HEK293 (cell line): ENCODE measurements around the gene EHMT1.

ENCODE experiments used
- CTCF ChIA-PET: fragments of 350-600 bp; formaldehyde crosslinking; extraction: SDS; loops from one replicate; lab custom pipeline; 2021; ENCODE audit warnings: antibody characterized with exemption; lab: Yijun Ruan, JAX
- POLR2A ChIA-PET: fragments of 300-600 bp; formaldehyde crosslinking; extraction: SDS; loops from one replicate; lab custom pipeline; 2020; ENCODE audit warnings: antibody characterized with exemption, inconsistent platforms; lab: Yijun Ruan, JAX
- H3K27ac ChIP-seq: fragments of 200-500 bp; sonication (Bioruptor generic); 2 replicates; pipeline ENCODE4 v1.5.1; 2014; ENCODE audit warnings: low read depth, low read length, control low read depth, inconsistent platforms; ENCODE audit errors: extremely low read depth
- H3K36me3 ChIP-seq, 2 experiments: fragments of 200-500 bp in 1 of 2; sonication (Bioruptor generic) in 1 of 2; 1 replicate in 1 of 2; 2 replicates in 1 of 2; pipeline ENCODE4 v1.5.1; 2014 to 2017; ENCODE audit warnings: inconsistent platforms in 2 of 2, low read length in 2 of 2; ENCODE audit not compliant: control insufficient read depth in 2 of 2, insufficient read depth in 1 of 2
- H3K4me1 ChIP-seq: fragments of 200-500 bp; sonication (Bioruptor generic); 2 replicates; pipeline ENCODE4 v1.5.1; 2014; ENCODE audit warnings: mild to moderate bottlenecking, low read length, inconsistent platforms; ENCODE audit not compliant: control insufficient read depth, insufficient read depth
- H3K4me3 ChIP-seq: 2 replicates; pipeline ENCODE4 v1.5.1; 2011; ENCODE audit warnings: low read depth, mild to moderate bottlenecking, control low read depth, low read length, moderate library complexity
- H3K9me3 ChIP-seq: fragments of 200-500 bp; sonication (Bioruptor generic); 2 replicates; pipeline ENCODE4 v1.5.1; 2014; ENCODE audit warnings: low read depth, low read length, inconsistent platforms; ENCODE audit not compliant: control insufficient read depth, insufficient read depth
- KLF10 ChIP-seq: fragments of 450-650 bp; IDR thresholded peaks from 2 replicates; pipeline ENCODE4 v1.5.1; 2018; ENCODE audit warnings: missing biosample characterization, mild to moderate bottlenecking, missing genetic modification characterization
- ZFP3 ChIP-seq: fragments of 450-650 bp; formaldehyde crosslinking; IDR thresholded peaks from 2 replicates; pipeline ENCODE4 v1.5.1; 2016; ENCODE audit warnings: low read depth, missing biosample characterization, missing genetic modification characterization
- ZNF132 ChIP-seq: fragments of 450-650 bp; formaldehyde crosslinking; IDR thresholded peaks from 2 replicates; pipeline ENCODE4 v1.5.1; 2017; ENCODE audit warnings: missing biosample characterization, missing genetic modification characterization, borderline replicate concordance
- ZNF138 ChIP-seq: fragments of 450-650 bp; formaldehyde crosslinking; IDR thresholded peaks from 2 replicates; pipeline ENCODE4 v1.5.1; 2016; ENCODE audit warnings: missing biosample characterization, missing genetic modification characterization, borderline replicate concordance
- ZNF16 ChIP-seq: fragments of 450-650 bp; formaldehyde crosslinking; IDR thresholded peaks from 2 replicates; pipeline ENCODE4 v1.5.1; 2016; ENCODE audit warnings: low read depth, missing biosample characterization, missing genetic modification characterization
- ZNF221 ChIP-seq: fragments of 450-650 bp; formaldehyde crosslinking; IDR thresholded peaks from 2 replicates; pipeline ENCODE4 v1.5.1; 2017; ENCODE audit warnings: missing biosample characterization, missing genetic modification characterization, borderline replicate concordance
- ZNF394 ChIP-seq: fragments of 450-650 bp; formaldehyde crosslinking; IDR thresholded peaks from 2 replicates; pipeline ENCODE4 v1.5.1; 2016; ENCODE audit warnings: missing biosample characterization, missing genetic modification characterization, mild to moderate bottlenecking, moderate library complexity, borderline replicate concordance
- ZNF510 ChIP-seq: fragments of 450-650 bp; formaldehyde crosslinking; IDR thresholded peaks from 2 replicates; pipeline ENCODE4 v1.5.1; 2018; ENCODE audit warnings: mild to moderate bottlenecking, missing genetic modification characterization, missing biosample characterization; ENCODE audit not compliant: insufficient replicate concordance
- ZNF518A ChIP-seq: fragments of 450-650 bp; formaldehyde crosslinking; conservative IDR thresholded peaks from 2 replicates; pipeline ENCODE4 v1.5.1; 2016; ENCODE audit warnings: low read depth, missing biosample characterization, missing genetic modification characterization
- ZNF521 ChIP-seq: fragments of 450-650 bp; formaldehyde crosslinking; IDR thresholded peaks from 2 replicates; pipeline ENCODE4 v1.5.1; 2017; ENCODE audit warnings: missing biosample characterization, mild to moderate bottlenecking, missing genetic modification characterization
- ZNF549 ChIP-seq: fragments of 450-650 bp; IDR thresholded peaks from 2 replicates; pipeline ENCODE4 v1.5.1; 2018; ENCODE audit warnings: missing biosample characterization, missing genetic modification characterization, mild to moderate bottlenecking, inconsistent platforms, moderate library complexity
- TF ChIP-seq, protein P1 (sequence below): fragments of 450-650 bp; formaldehyde crosslinking; IDR thresholded peaks from 2 replicates; pipeline ENCODE4 v1.5.1; 2016; ENCODE audit warnings: missing biosample characterization, missing genetic modification characterization
- TF ChIP-seq, protein P2 (sequence below): fragments of 450-650 bp; formaldehyde crosslinking; IDR thresholded peaks from 2 replicates; pipeline ENCODE4 v1.5.1; 2017; ENCODE audit warnings: missing biosample characterization, missing genetic modification characterization
- TF ChIP-seq, protein P3 (sequence below): sonication (generic); formaldehyde crosslinking; IDR thresholded peaks from 2 replicates; pipeline ENCODE4 v1.8.1; 2022; ENCODE audit warnings: mild to moderate bottlenecking, moderate library complexity, missing genetic modification reagents
- TF ChIP-seq, protein P4 (sequence below): fragments of 450-650 bp; formaldehyde crosslinking; IDR thresholded peaks from 2 replicates; pipeline ENCODE4 v1.5.1; 2016; ENCODE audit warnings: missing biosample characterization, missing genetic modification characterization
- TF ChIP-seq, protein P5 (sequence below): fragments of 450-650 bp; formaldehyde crosslinking; IDR thresholded peaks from 2 replicates; pipeline ENCODE4 v1.5.1; 2017; ENCODE audit warnings: missing biosample characterization, missing genetic modification characterization
- TF ChIP-seq, protein P6 (sequence below): fragments of 450-650 bp; formaldehyde crosslinking; IDR thresholded peaks from 2 replicates; pipeline ENCODE4 v1.5.1; 2016; ENCODE audit warnings: missing biosample characterization, missing genetic modification characterization, low read depth
- TF ChIP-seq, protein P7 (sequence below): fragments of 450-650 bp; IDR thresholded peaks from 2 replicates; pipeline ENCODE4 v1.5.1; 2018; ENCODE audit warnings: missing biosample characterization, missing genetic modification characterization

Gene EHMT1

DNA sequence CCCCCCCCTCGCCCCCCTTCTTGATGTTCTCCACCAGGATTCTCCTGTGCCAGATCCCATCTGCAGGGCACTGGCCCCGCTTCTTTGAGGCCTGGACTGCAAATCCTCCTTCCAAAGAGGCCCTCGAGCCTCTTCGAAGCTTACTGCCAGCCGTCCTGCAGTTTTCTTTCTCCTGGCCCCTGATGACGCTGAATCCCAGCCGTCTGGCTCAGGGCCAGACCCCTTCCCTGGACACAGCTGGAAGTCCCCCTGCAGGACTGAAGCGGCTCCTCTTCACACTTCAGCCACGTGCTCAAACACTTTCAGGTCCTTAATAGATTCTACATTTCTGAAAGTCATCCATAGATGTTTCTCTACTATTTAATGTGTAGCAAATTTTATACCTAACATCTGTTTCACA, 121.5 kb downstream of the EHMT1 start (continued):
- TF ChIP-seq, protein P1, sequence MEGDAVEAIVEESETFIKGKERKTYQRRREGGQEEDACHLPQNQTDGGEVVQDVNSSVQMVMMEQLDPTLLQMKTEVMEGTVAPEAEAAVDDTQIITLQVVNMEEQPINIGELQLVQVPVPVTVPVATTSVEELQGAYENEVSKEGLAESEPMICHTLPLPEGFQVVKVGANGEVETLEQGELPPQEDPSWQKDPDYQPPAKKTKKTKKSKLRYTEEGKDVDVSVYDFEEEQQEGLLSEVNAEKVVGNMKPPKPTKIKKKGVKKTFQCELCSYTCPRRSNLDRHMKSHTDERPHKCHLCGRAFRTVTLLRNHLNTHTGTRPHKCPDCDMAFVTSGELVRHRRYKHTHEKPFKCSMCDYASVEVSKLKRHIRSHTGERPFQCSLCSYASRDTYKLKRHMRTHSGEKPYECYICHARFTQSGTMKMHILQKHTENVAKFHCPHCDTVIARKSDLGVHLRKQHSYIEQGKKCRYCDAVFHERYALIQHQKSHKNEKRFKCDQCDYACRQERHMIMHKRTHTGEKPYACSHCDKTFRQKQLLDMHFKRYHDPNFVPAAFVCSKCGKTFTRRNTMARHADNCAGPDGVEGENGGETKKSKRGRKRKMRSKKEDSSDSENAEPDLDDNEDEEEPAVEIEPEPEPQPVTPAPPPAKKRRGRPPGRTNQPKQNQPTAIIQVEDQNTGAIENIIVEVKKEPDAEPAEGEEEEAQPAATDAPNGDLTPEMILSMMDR: 0 out of 2 replicates have a peak, but pooled peaks have one; percentile 15
- TF ChIP-seq, protein P2, sequence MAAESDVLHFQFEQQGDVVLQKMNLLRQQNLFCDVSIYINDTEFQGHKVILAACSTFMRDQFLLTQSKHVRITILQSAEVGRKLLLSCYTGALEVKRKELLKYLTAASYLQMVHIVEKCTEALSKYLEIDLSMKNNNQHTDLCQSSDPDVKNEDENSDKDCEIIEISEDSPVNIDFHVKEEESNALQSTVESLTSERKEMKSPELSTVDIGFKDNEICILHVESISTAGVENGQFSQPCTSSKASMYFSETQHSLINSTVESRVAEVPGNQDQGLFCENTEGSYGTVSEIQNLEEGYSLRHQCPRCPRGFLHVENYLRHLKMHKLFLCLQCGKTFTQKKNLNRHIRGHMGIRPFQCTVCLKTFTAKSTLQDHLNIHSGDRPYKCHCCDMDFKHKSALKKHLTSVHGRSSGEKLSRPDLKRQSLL: no peak

DNA sequence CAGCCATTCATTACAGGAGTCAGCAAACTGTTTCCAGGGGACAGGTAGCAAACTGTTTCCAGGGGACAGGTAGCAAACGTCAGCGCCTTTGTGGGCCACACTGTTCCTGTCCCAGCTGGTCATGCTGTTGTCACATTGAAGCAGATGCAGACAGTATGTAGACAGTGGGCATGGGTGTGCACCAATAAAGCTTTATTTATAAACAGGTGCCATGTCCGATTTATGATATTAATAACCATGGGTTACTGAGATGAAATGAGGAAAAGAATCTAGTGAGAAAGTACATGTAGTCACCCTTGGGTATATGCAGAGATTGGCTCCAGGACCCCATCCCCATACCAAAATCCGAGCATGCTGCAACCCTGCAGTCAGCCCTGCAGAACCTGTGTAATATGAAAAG, 122.5 kb downstream of the EHMT1 start:
- no peak for TF ChIP-seq ZNF138
- TF ChIP-seq ZNF510 (tag by site-specific recombination): no peak
- TF ChIP-seq, protein P3, sequence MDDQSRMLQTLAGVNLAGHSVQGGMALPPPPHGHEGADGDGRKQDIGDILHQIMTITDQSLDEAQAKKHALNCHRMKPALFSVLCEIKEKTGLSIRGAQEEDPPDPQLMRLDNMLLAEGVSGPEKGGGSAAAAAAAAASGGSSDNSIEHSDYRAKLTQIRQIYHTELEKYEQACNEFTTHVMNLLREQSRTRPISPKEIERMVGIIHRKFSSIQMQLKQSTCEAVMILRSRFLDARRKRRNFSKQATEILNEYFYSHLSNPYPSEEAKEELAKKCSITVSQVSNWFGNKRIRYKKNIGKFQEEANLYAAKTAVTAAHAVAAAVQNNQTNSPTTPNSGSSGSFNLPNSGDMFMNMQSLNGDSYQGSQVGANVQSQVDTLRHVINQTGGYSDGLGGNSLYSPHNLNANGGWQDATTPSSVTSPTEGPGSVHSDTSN: no peak
- no peak for TF ChIP-seq ZNF394
- TF ChIP-seq, protein P4, sequence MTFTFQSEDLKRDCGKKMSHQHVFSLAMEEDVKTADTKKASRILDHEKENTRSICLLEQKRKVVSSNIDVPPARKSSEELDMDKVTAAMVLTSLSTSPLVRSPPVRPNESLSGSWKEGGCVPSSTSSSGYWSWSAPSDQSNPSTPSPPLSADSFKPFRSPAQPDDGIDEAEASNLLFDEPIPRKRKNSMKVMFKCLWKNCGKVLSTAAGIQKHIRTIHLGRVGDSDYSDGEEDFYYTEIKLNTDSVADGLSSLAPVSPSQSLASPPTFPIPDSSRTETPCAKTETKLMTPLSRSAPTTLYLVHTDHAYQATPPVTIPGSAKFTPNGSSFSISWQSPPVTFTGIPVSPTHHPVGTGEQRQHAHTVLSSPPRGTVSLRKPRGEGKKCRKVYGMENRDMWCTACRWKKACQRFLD (tag by site-specific recombination): no peak
- TF ChIP-seq, protein P5, sequence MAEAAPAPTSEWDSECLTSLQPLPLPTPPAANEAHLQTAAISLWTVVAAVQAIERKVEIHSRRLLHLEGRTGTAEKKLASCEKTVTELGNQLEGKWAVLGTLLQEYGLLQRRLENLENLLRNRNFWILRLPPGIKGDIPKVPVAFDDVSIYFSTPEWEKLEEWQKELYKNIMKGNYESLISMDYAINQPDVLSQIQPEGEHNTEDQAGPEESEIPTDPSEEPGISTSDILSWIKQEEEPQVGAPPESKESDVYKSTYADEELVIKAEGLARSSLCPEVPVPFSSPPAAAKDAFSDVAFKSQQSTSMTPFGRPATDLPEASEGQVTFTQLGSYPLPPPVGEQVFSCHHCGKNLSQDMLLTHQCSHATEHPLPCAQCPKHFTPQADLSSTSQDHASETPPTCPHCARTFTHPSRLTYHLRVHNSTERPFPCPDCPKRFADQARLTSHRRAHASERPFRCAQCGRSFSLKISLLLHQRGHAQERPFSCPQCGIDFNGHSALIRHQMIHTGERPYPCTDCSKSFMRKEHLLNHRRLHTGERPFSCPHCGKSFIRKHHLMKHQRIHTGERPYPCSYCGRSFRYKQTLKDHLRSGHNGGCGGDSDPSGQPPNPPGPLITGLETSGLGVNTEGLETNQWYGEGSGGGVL (tag by site-specific recombination): no peak
- no peak for TF ChIP-seq ZNF16 (tag by site-specific recombination)
- TF ChIP-seq ZNF132 (tag by site-specific recombination): no peak
- no peak for TF ChIP-seq ZNF549
- no peak for TF ChIP-seq KLF10 (tag by site-specific recombination)
- no peak for TF ChIP-seq ZNF221 (tag by site-specific recombination)
- no peak for TF ChIP-seq ZNF518A
- TF ChIP-seq, protein P6, sequence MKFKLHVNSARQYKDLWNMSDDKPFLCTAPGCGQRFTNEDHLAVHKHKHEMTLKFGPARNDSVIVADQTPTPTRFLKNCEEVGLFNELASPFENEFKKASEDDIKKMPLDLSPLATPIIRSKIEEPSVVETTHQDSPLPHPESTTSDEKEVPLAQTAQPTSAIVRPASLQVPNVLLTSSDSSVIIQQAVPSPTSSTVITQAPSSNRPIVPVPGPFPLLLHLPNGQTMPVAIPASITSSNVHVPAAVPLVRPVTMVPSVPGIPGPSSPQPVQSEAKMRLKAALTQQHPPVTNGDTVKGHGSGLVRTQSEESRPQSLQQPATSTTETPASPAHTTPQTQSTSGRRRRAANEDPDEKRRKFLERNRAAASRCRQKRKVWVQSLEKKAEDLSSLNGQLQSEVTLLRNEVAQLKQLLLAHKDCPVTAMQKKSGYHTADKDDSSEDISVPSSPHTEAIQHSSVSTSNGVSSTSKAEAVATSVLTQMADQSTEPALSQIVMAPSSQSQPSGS: no peak
- TF ChIP-seq, protein P7, sequence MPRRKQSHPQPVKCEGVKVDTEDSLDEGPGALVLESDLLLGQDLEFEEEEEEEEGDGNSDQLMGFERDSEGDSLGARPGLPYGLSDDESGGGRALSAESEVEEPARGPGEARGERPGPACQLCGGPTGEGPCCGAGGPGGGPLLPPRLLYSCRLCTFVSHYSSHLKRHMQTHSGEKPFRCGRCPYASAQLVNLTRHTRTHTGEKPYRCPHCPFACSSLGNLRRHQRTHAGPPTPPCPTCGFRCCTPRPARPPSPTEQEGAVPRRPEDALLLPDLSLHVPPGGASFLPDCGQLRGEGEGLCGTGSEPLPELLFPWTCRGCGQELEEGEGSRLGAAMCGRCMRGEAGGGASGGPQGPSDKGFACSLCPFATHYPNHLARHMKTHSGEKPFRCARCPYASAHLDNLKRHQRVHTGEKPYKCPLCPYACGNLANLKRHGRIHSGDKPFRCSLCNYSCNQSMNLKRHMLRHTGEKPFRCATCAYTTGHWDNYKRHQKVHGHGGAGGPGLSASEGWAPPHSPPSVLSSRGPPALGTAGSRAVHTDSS (tag by site-specific recombination): no peak
- no peak for TF ChIP-seq ZNF521 (tag by site-specific recombination)
- no peak for TF ChIP-seq ZFP3 (tag by site-specific recombination)
- TF ChIP-seq, all 188 proteins: peak for 0
- POLR2A ChIA-PET: no interaction called here

More for the DNA sequence above, 122.5 kb downstream of the EHMT1 start:
- H3K4me1 ChIP-seq: peaks cover 8% of the 10 kb centered on the region
- peaks cover 0 to 38% of the 10 kb centered on the region in 2 experiments; a peak in 2 of 3 replicates for H3K36me3 ChIP-seq
- H3K9me3 ChIP-seq: no peaks in the 10 kb centered on the region
- H3K27ac ChIP-seq: no peak overlapping the region
- CTCF ChIA-PET: interaction anchor here (0.9 to 1.6 kb wide), 2 partner anchors 54 to 69 kb away, joined by 3 to 5 read pairs; no protein-coding TSS in a partner anchor
- no peak overlapping the region for H3K4me3 ChIP-seq
